IMR-90 (cell line): ENCODE results near the gene ZNF579.

Source experiments
- CHD1 ChIP-seq: IDR thresholded peaks from 2 replicates; pipeline ENCODE4 v1.6.1; 2012; ENCODE audit warnings: low read depth, low read length, improper control_type of control experiment
- MAFK ChIP-seq: IDR thresholded peaks from 2 replicates; pipeline ENCODE4 v1.6.1; 2012; ENCODE audit warnings: low read depth, low read length, improper control_type of control experiment
- MXI1 ChIP-seq: IDR thresholded peaks from 2 replicates; pipeline ENCODE4 v1.6.1; 2012; ENCODE audit warnings: low read depth, mild to moderate bottlenecking, low read length, moderate library complexity, borderline replicate concordance
- POLR2A ChIP-seq: IDR thresholded peaks from 2 replicates; pipeline ENCODE4 v1.6.1; 2012; ENCODE audit warnings: mild to moderate bottlenecking, low read depth, low read length
- RAD21 ChIP-seq: IDR thresholded peaks from 2 replicates; pipeline ENCODE4 v1.6.1; 2012; ENCODE audit warnings: low read length, improper control_type of control experiment
- RFX5 ChIP-seq: IDR thresholded peaks from 2 replicates; pipeline ENCODE4 v1.8.0; 2012; ENCODE audit warnings: low read depth, mild to moderate bottlenecking, low read length, moderate library complexity
- TF ChIP-seq, protein P1 (sequence below): conservative IDR thresholded peaks from 2 replicates; pipeline ENCODE4 v1.5.1; 2012; ENCODE audit warnings: mild to moderate bottlenecking, low read depth, low read length, improper control_type of control experiment

DNA sequence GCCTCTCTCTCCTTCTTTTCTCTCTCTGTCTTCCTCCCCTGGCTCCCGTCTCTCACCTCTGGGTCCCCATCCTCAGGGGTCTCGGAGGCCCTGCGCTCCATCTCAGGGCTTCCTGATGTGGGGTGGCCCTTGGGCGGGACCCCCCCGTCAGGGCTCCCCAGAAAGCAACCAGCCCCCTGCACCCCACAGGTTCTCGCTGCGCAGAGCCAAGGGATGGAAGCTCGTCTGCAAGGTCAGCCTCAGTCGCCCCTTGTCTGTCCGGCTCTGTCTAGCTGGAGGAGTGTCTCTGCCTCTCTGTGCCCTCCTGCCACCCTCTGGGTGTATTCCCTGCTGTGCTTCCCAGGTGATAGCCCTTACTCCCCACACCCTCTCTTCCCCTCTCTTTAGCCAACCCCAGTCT is 35.2 kb downstream of the ZNF579 start, which contains the start of gene SBK3:
- TF ChIP-seq, protein P1, sequence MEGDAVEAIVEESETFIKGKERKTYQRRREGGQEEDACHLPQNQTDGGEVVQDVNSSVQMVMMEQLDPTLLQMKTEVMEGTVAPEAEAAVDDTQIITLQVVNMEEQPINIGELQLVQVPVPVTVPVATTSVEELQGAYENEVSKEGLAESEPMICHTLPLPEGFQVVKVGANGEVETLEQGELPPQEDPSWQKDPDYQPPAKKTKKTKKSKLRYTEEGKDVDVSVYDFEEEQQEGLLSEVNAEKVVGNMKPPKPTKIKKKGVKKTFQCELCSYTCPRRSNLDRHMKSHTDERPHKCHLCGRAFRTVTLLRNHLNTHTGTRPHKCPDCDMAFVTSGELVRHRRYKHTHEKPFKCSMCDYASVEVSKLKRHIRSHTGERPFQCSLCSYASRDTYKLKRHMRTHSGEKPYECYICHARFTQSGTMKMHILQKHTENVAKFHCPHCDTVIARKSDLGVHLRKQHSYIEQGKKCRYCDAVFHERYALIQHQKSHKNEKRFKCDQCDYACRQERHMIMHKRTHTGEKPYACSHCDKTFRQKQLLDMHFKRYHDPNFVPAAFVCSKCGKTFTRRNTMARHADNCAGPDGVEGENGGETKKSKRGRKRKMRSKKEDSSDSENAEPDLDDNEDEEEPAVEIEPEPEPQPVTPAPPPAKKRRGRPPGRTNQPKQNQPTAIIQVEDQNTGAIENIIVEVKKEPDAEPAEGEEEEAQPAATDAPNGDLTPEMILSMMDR, result no peak
- TF ChIP-seq CHD1 (no peak), POLR2A (no peak), RFX5 (no peak), MXI1 (no peak), MAFK (no peak), RAD21 (no peak)
